ENCODE measurements around the gene MYOD1. TPM values are rescaled to one million over a fixed set of nuclear protein-coding genes. Genes with fewer than 3 reads are reported as not detected.

Gene MYOD1
- total RNA-seq, 1 donor from 2014 or later = not detected

- Mint-ChIP-seq H3K36me3 (ENCODE audit: low read depth) (no peaks in the 10 kb centered on the region), H3K27ac (ENCODE audit: unreplicated experiment) (no peak overlapping the region), H3K4me3 (ENCODE audit: unreplicated experiment) (peak overlapping the region; percentile 1), H3K4me1 (ENCODE audit: low read depth) (peaks cover 3% of the 10 kb centered on the region), H3K9me3 (ENCODE audit: low read depth) (no peaks in the 10 kb centered on the region), H3K27me3 (ENCODE audit: low read depth) (peaks cover 48% of the 10 kb centered on the region)
- no peak for TF ChIP-seq CTCF (IDR thresholded peaks at IDR 0.05)
- no peak for DNase-seq (ENCODE audit: low spot score)
Observed at GRCh38 chr11:17721242-17721999, 2.0 kb downstream of the MYOD1 start.

GRCh38 chr11:17722000-17722643 is 2.8 kb downstream of the MYOD1 start:
- peak; percentile 68 for TF ChIP-seq CTCF (IDR thresholded peaks at IDR 0.05)
- no peak overlapping the region for H3K4me3 Mint-ChIP-seq (ENCODE audit: unreplicated experiment)
- H3K4me1 Mint-ChIP-seq (ENCODE audit: low read depth) = peaks cover 3% of the 10 kb centered on the region
- no peaks in the 10 kb centered on the region for H3K9me3 Mint-ChIP-seq (ENCODE audit: low read depth)
- peaks cover 51% of the 10 kb centered on the region for H3K27me3 Mint-ChIP-seq (ENCODE audit: low read depth)
- no peak overlapping the region for H3K27ac Mint-ChIP-seq (ENCODE audit: unreplicated experiment)
- H3K36me3 Mint-ChIP-seq (ENCODE audit: low read depth) = no peaks in the 10 kb centered on the region
- no peak for DNase-seq (ENCODE audit: low spot score)

- Mint-ChIP-seq H3K4me1 (ENCODE audit: low read depth) (no peaks in the 10 kb centered on the region), H3K4me3 (ENCODE audit: unreplicated experiment) (no peak overlapping the region), H3K36me3 (ENCODE audit: low read depth) (no peaks in the 10 kb centered on the region), H3K27me3 (ENCODE audit: low read depth) (peaks cover 68% of the 10 kb centered on the region), H3K27ac (ENCODE audit: unreplicated experiment) (no peak overlapping the region), H3K9me3 (ENCODE audit: low read depth) (no peaks in the 10 kb centered on the region)
- DNase-seq (ENCODE audit: low spot score) = no peak
- no peak for TF ChIP-seq CTCF (IDR thresholded peaks at IDR 0.05)
Observed at GRCh38 chr11:17724020-17724908, 4.9 kb downstream of the MYOD1 start.

GRCh38 chr11:17725174-17725573 is 5.8 kb downstream of the MYOD1 start:
- Mint-ChIP-seq H3K27me3 (ENCODE audit: low read depth) (peaks cover 67% of the 10 kb centered on the region), H3K9me3 (ENCODE audit: low read depth) (no peaks in the 10 kb centered on the region), H3K27ac (ENCODE audit: unreplicated experiment) (no peak overlapping the region), H3K4me1 (ENCODE audit: low read depth) (no peaks in the 10 kb centered on the region), H3K4me3 (ENCODE audit: unreplicated experiment) (no peak overlapping the region), H3K36me3 (ENCODE audit: low read depth) (no peaks in the 10 kb centered on the region)
- DNase-seq (ENCODE audit: low spot score) = no peak
- no peak for TF ChIP-seq CTCF (IDR thresholded peaks at IDR 0.05)

GRCh38 chr11:17730137-17730536 is 10.8 kb downstream of the MYOD1 start:
- Mint-ChIP-seq H3K4me3 (ENCODE audit: unreplicated experiment) (no peak overlapping the region), H3K27ac (ENCODE audit: unreplicated experiment) (no peak overlapping the region), H3K36me3 (ENCODE audit: low read depth) (no peaks in the 10 kb centered on the region), H3K4me1 (ENCODE audit: low read depth) (peaks cover 4% of the 10 kb centered on the region), H3K9me3 (ENCODE audit: low read depth) (no peaks in the 10 kb centered on the region), H3K27me3 (ENCODE audit: low read depth) (peaks cover 47% of the 10 kb centered on the region)
- DNase-seq (ENCODE audit: low spot score) = no peak
- no peak for TF ChIP-seq CTCF (IDR thresholded peaks at IDR 0.05)
